HFFc6 (cell line): ENCODE measurements around the gene THUMPD1. TPM values are rescaled to one million over a fixed set of nuclear protein-coding genes. Genes with fewer than 3 reads are reported as not detected.
"Not testable (repeated sequence)": the region's sequence is repeated elsewhere in the genome, so short reads cannot be mapped to it uniquely, and the experiment has no call there.

Source experiments
- DNase-seq: peaks from one replicate; pipeline ENCODE4 v3.0.0-alpha.2; 2018
- H3K27ac Mint-ChIP-seq: 2 replicates; pipeline ENCODE4 v1.8.0; 2020; ENCODE audit warnings: mild to moderate bottlenecking, mixed read lengths
- H3K27me3 Mint-ChIP-seq: 2 replicates; pipeline ENCODE4 v1.8.0; 2021; ENCODE audit warnings: mild to moderate bottlenecking, moderate library complexity, mixed read lengths; ENCODE audit not compliant: insufficient read depth
- H3K36me3 Mint-ChIP-seq: 2 replicates; pipeline ENCODE4 v1.8.0; 2021; ENCODE audit warnings: low read depth, mixed read lengths
- H3K4me1 Mint-ChIP-seq: 2 replicates; pipeline ENCODE4 v1.8.0; 2020; ENCODE audit warnings: low read depth, mixed read lengths
- H3K4me3 Mint-ChIP-seq: 2 replicates; pipeline ENCODE4 v1.8.0; 2020; ENCODE audit warnings: mild to moderate bottlenecking, moderate library complexity, mixed read lengths
- H3K9me3 Mint-ChIP-seq: 2 replicates; pipeline ENCODE4 v1.8.0; 2020; ENCODE audit warnings: mild to moderate bottlenecking, mixed read lengths
- total RNA-seq, 6 experiments: library from RNA; stranded (reverse); fragmentation: NEBNext Ultra II Directional; extraction: Animal tissue kit (Norgen Biotek cat#: 25700); gene quantifications; 2 replicates in 1 of 6; 3 replicates in 5 of 6; pipeline ENCODE4 v1.2.3, GENCODE V29; 2021
- TF ChIP-seq, protein P1 (sequence below): fragments of 200-600 bp; sonication (generic); IDR thresholded peaks from 2 replicates; pipeline ENCODE4 v1.5.0; 2021; ENCODE audit warnings: antibody characterized with exemption, mild to moderate bottlenecking

The THUMPD1 gene
- total RNA-seq, 6 experiments from 2014 or later, result 21.9 to 26.1 (median 24.3) TPM

DNA sequence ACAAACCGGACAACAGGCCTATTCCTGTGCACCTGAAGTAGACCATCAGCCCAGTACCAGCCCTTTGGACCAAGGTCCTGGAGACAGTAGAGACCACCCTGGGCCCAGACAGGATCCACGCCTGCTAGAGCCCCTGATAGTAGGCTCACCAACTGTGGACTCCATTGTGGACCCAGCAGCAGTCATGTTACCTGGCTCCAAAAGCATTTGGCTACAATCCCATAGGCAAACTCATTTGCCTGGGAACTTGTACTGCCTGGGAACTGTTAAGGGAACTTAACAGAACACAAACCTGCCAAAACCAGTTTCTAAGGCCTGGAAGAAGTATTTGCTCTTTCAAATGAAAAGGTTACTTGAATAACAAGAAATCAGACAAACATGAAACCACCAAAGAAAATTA lies 34.2 kb downstream of the THUMPD1 start:
- Mint-ChIP-seq H3K27me3 (peaks cover 5% of the 10 kb centered on the region), H3K9me3 (no peaks in the 10 kb centered on the region), H3K27ac (no peak overlapping the region), H3K4me3 (no peak overlapping the region), H3K4me1 (no peaks in the 10 kb centered on the region), H3K36me3 (no peaks in the 10 kb centered on the region)
- DNase-seq, result no peak
- TF ChIP-seq, protein P1, sequence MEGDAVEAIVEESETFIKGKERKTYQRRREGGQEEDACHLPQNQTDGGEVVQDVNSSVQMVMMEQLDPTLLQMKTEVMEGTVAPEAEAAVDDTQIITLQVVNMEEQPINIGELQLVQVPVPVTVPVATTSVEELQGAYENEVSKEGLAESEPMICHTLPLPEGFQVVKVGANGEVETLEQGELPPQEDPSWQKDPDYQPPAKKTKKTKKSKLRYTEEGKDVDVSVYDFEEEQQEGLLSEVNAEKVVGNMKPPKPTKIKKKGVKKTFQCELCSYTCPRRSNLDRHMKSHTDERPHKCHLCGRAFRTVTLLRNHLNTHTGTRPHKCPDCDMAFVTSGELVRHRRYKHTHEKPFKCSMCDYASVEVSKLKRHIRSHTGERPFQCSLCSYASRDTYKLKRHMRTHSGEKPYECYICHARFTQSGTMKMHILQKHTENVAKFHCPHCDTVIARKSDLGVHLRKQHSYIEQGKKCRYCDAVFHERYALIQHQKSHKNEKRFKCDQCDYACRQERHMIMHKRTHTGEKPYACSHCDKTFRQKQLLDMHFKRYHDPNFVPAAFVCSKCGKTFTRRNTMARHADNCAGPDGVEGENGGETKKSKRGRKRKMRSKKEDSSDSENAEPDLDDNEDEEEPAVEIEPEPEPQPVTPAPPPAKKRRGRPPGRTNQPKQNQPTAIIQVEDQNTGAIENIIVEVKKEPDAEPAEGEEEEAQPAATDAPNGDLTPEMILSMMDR, result no peak

DNA sequence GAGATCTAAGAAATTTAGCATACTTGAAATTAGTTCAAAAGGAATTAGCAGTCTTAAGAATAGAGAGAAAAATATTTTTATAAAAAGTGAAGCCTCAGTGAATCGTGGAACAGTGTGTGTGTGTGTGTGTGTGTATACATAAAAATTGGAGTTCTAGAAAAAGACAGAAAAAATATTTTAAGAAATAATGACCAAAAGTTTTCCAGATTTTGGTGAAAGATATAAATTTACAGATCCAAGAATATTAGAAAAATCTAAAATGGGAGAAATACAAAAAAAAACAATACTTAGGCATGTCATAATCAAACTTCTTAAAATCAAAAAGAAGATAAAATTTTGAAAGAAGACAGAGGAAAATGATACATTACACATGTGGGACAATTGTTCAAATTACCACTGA lies 35.6 kb downstream of the THUMPD1 start:
- not testable (repeated sequence) for H3K4me3 Mint-ChIP-seq, H3K27ac Mint-ChIP-seq, H3K9me3 Mint-ChIP-seq, H3K4me1 Mint-ChIP-seq, H3K27me3 Mint-ChIP-seq, DNase-seq, H3K36me3 Mint-ChIP-seq

DNA sequence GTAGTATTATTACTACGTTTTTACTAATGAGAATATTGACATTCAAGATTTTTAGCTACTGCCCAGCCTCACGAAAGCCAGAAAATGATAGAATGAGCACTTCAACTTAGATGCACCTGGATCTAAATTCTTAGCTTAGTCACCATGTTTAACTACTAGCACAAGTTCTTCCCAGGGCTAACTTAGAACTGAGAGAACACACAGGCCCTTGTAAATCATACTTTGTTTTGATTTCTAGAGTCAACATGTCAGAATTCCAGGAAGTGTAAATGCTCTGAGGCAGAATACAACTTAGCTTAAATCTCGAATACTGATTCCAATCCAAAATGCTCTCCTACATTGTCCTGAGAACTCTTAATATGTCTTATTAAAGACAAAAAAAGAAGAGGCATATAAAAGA lies 37.3 kb downstream of the THUMPD1 start:
- Mint-ChIP-seq H3K36me3 (no peaks in the 10 kb centered on the region), H3K27me3 (peaks cover 5% of the 10 kb centered on the region), H3K27ac (no peak overlapping the region), H3K4me1 (no peaks in the 10 kb centered on the region), H3K4me3 (no peak overlapping the region), H3K9me3 (no peaks in the 10 kb centered on the region)
- DNase-seq, result no peak
- TF ChIP-seq, protein P1, result no peak

DNA sequence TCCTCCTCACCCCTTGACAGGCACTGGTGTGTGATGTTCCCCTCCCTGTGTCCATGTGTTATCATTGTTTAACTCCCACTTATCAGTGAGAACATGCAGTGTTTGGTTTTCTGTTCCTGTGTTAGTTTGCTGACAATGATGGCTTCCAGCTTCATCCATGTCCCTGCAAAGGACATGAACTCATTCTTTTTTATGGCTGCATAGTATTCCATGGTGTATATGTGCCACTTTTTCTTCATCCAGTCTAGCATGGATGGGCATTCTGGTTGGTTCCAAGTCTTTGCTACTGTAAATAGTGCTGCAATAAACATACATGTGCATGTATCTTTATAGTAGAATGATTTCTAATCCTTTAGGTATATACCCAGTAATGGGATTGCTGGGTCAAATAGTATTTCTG lies 39.9 kb downstream of the THUMPD1 start:
- H3K36me3 Mint-ChIP-seq, H3K27me3 Mint-ChIP-seq, H3K4me3 Mint-ChIP-seq, H3K27ac Mint-ChIP-seq, H3K9me3 Mint-ChIP-seq, H3K4me1 Mint-ChIP-seq, DNase-seq: not testable (repeated sequence)

DNA sequence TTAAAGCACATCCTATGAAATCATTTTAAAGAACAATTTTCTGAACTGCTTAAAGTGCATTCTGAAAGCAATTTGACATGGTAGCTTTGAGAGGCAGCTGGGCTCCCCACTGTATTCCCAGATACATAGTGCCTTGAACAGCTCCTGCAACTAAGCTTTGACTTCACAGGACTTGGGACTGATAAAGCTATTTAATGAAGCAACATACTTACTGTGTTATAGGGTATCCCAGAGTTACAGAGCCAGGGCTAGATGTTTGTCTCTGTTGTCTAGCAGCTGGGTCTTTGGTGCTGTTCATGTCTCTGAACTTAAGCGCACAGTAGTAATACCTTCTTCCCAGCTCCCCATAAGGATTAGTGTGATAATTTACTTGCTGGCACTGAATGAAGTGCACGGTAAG lies 45.0 kb downstream of the THUMPD1 start:
- H3K27ac Mint-ChIP-seq, result no peak overlapping the region
- no peaks in the 10 kb centered on the region for H3K9me3 Mint-ChIP-seq

DNA sequence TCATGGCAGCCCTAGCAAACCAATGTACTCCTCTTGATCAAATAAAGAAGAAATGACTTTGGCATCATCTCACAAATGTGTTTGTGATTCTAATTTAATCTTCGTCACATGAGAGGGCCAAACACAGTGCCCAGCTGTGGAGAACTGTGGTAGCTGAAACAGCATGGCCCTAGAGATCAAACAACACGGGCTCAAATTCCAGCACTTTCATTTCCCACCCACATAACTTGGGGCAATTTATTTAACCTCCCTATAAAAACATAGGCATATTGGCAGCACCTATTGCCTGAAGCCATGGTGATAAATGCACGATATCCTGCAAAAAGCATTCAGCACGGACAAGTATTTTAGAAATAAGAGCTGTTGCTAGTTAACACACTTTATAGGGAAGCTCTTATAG lies 46.6 kb downstream of the THUMPD1 start:
- Mint-ChIP-seq H3K9me3 (no peaks in the 10 kb centered on the region), H3K4me3 (no peak overlapping the region), H3K36me3 (no peaks in the 10 kb centered on the region), H3K27me3 (no peaks in the 10 kb centered on the region), H3K4me1 (no peaks in the 10 kb centered on the region), H3K27ac (no peak overlapping the region)
- TF ChIP-seq, protein P1, result no peak
- DNase-seq, result no peak

More for the DNA sequence above, 45.0 kb downstream of the THUMPD1 start:
- H3K4me3 Mint-ChIP-seq, result no peak overlapping the region
- H3K4me1 Mint-ChIP-seq, result no peaks in the 10 kb centered on the region
- H3K27me3 Mint-ChIP-seq, result no peaks in the 10 kb centered on the region; the same call in 1 of the 2 replicates
- DNase-seq, result no peak
- no peaks in the 10 kb centered on the region for H3K36me3 Mint-ChIP-seq
- TF ChIP-seq, protein P1, result no peak

DNA sequence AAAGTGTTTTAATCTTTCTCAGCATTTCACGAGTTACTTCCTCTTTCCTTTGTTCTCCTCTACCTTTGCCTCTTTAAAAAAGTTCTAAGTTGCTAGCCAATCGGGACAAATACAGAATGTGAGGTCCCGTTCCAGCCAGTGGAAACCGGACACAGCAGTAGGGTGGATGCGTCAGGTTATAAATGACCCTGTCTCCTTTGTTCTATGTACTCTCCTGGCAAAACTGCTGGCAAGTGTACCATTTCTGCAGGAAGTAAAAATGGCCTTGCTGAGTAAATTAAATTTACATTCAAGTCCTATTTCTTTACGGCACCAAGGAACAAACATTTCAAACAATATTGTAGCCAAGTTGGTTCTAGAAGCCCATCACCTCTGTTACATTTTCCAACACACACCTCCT lies 47.5 kb downstream of the THUMPD1 start:
- H3K27ac Mint-ChIP-seq, result not testable (repeated sequence)

More for the DNA sequence above, 47.5 kb downstream of the THUMPD1 start:
- DNase-seq, H3K4me1 Mint-ChIP-seq, H3K36me3 Mint-ChIP-seq, H3K9me3 Mint-ChIP-seq, H3K27me3 Mint-ChIP-seq, H3K4me3 Mint-ChIP-seq: not testable (repeated sequence)
